Gastroesophageal sphincter (tissue), 4 donors: ENCODE measurements around the gene NPR1. TPM values are rescaled to one million over a fixed set of nuclear protein-coding genes. Genes with fewer than 3 reads are reported as not detected.
A peak's percentile ranks its signal among the peaks of the same experiment; 100 is the strongest.

ENCODE experiments used
- ATAC-seq: fragments of 150-250 bp; one replicate; pipeline ENCODE4 v1.9.1; 2016; ENCODE audit warnings: mild to moderate bottlenecking, moderate library complexity
- H3K27ac ChIP-seq, 4 donors: fragments of 200-600 bp; sonication (generic) in 3 of 4; 1 replicate in 3 of 4; 2 replicates in 1 of 4; pipeline ENCODE4 v1.5.1; 2016 to 2019
- H3K27me3 ChIP-seq: fragments of 200-600 bp; sonication (generic); one replicate; pipeline ENCODE4 v1.5.1; 2019
- H3K36me3 ChIP-seq, 2 donors: fragments of 200-600 bp; sonication (generic); one replicate each; pipeline ENCODE4 v1.5.1; 2019; ENCODE audit warnings: control low read depth in 1 of 2
- H3K4me1 ChIP-seq, 3 donors: fragments of 200-600 bp; sonication (generic); 1 replicate in 2 of 3; 2 replicates in 1 of 3; pipeline ENCODE4 v1.5.1; 2016 to 2019; ENCODE audit warnings: control low read depth in 2 of 3
- H3K4me3 ChIP-seq, 2 donors: fragments of 200-600 bp; sonication (generic); one replicate each; pipeline ENCODE4 v1.5.1; 2019; ENCODE audit warnings: mild to moderate bottlenecking in 1 of 2, moderate library complexity in 1 of 2
- H3K9me3 ChIP-seq, 3 donors: fragments of 200-600 bp; sonication (generic); one replicate each; pipeline ENCODE4 v1.5.1; 2017 to 2019; ENCODE audit warnings: control low read depth in 2 of 3
- CTCF ChIP-seq, 4 experiments: fragments of 200-600 bp in 2 of 4; fragments of 450-650 bp in 2 of 4; sonication (generic) in 1 of 4; IDR thresholded peaks; one replicate each; pipeline ENCODE4 v1.5.1; 2017 to 2019; ENCODE audit warnings: antibody characterized with exemption in 4 of 4, mild to moderate bottlenecking in 2 of 4, moderate library complexity in 2 of 4
- EP300 ChIP-seq: sonication (generic); formaldehyde crosslinking; IDR thresholded peaks from one replicate; pipeline ENCODE4 v1.6.1; 2017; ENCODE audit warnings: antibody characterized with exemption, mild to moderate bottlenecking
- POLR2A ChIP-seq, 2 donors: fragments of 450-650 bp; IDR thresholded peaks; one replicate each; pipeline ENCODE4 v1.6.1; 2017; ENCODE audit warnings: antibody characterized with exemption in 2 of 2, mild to moderate bottlenecking in 2 of 2, moderate library complexity in 1 of 2
- POLR2AphosphoS5 ChIP-seq: sonication (generic); formaldehyde crosslinking; IDR thresholded peaks from one replicate; pipeline ENCODE4 v1.6.1; 2017; ENCODE audit warnings: antibody characterized with exemption
- WGBS, 2 donors: methylation state at CpG; one replicate each; pipeline ENCODE4 v1.1.5; 2018; ENCODE audit warnings: low coverage in 1 of 2; 5-methylcytosine and 5-hydroxymethylcytosine counted together
- total RNA-seq, 4 donors: library from RNA; depleted of rRNA; stranded (reverse); fragments of >200 nt; gene quantifications; one replicate each; pipeline ENCODE4 v1.1.0, GENCODE V29; 2016

Gene NPR1
- total RNA-seq, 4 donors from 2014 or later, result 36.7 to 57.0 (median 46.7) TPM

GRCh38 chr1:153652805-153653500 lies 25.5 kb upstream of the NPR1 start:
- H3K27me3 ChIP-seq, result no peaks in the 10 kb centered on the region
- H3K9me3 ChIP-seq, result no peaks in the 10 kb centered on the region
- peak; percentile 56 for ATAC-seq
- TF ChIP-seq POLR2A (IDR thresholded peaks at IDR 0.05), result no peak
- no peak for TF ChIP-seq CTCF (IDR thresholded peaks at IDR 0.05)
- TF ChIP-seq POLR2AphosphoS5, result no peak
- TF ChIP-seq EP300, result no peak
- peaks cover 0 to 5% (median 0%) of the 10 kb centered on the region in 3 donors for H3K4me1 ChIP-seq
- WGBS, 2 donors, result 52 to 54% methylated on average over 3 of the region's 3 CpGs
- H3K4me3 ChIP-seq, result no peak overlapping the region
- no peaks in the 10 kb centered on the region for H3K36me3 ChIP-seq
- H3K27ac ChIP-seq, result peak overlapping the region in 3 of 4 donors; percentile 10 to 20 (median 14)

GRCh38 chr1:153655333-153655732 lies 23.2 kb upstream of the NPR1 start:
- ATAC-seq, result no peak
- Histone ChIP-seq H3K9me3 (no peaks in the 10 kb centered on the region), H3K27me3 (no peaks in the 10 kb centered on the region), H3K36me3 (peaks cover 0 to 9% of the 10 kb centered on the region in 2 donors), H3K27ac (no peak overlapping the region), H3K4me3 (no peak overlapping the region), H3K4me1 (peaks cover 0 to 14% (median 8%) of the 10 kb centered on the region in 3 donors)
- no peak for TF ChIP-seq CTCF (IDR thresholded peaks at IDR 0.05)
- no peak for TF ChIP-seq POLR2A (IDR thresholded peaks at IDR 0.05)
- TF ChIP-seq POLR2AphosphoS5, result no peak
- TF ChIP-seq EP300, result no peak
- WGBS, 2 donors, result 82 to 100% methylated on average over 1 to 3 of the region's 3 CpGs

GRCh38 chr1:153658400-153659174 lies 19.9 kb upstream of the NPR1 start, which contains the start of gene SNAPIN:
TSS of gene SNAPIN (plus strand) at chr1:153658703. CDS start at chr1:153658744, 41 bp downstream.
- WGBS, 2 donors, result 0 to 10% methylated on average over 3 to 11 of the region's 53 CpGs
- peak; percentile 98 for ATAC-seq
- H3K27me3 ChIP-seq, result no peaks in the 10 kb centered on the region

GRCh38 chr1:153659175-153659534 lies 19.3 kb upstream of the NPR1 start:
- ATAC-seq, result no peak
- 40 to 50% methylated on average over 2 to 4 of the region's 8 CpGs for WGBS, 2 donors
- no peaks in the 10 kb centered on the region for H3K9me3 ChIP-seq
- TF ChIP-seq POLR2A (IDR thresholded peaks at IDR 0.05) (no peak), CTCF (IDR thresholded peaks at IDR 0.05) (no peak), EP300 (no peak), POLR2AphosphoS5 (no peak)
- H3K4me1 ChIP-seq, result peaks cover 0 to 14% (median 8%) of the 10 kb centered on the region in 3 donors
- H3K27ac ChIP-seq, result peak overlapping the region; percentile 70 to 98 (median 96)
- peaks cover 0 to 47% of the 10 kb centered on the region in 2 donors for H3K36me3 ChIP-seq
- H3K4me3 ChIP-seq, result peak overlapping the region; percentile 72 to 80
- H3K27me3 ChIP-seq, result no peaks in the 10 kb centered on the region

More at GRCh38 chr1:153658400-153659174, 19.9 kb upstream of the NPR1 start, which contains the start of gene SNAPIN:
- peaks cover 0 to 41% of the 10 kb centered on the region in 2 donors for H3K36me3 ChIP-seq
- peak within 1 kb of the TSS; percentile 70 to 98 (median 96) for H3K27ac ChIP-seq
- H3K4me3 ChIP-seq, result peak within 1 kb of the TSS; percentile 72 to 80
- TF ChIP-seq POLR2A (IDR thresholded peaks at IDR 0.05) (peak; percentile 48 to 66), CTCF (IDR thresholded peaks at IDR 0.05) (peak in 2 of 4 experiments; percentile 30 to 44), EP300 (no peak), POLR2AphosphoS5 (peak; percentile 65)
- no peaks in the 10 kb centered on the region for H3K9me3 ChIP-seq
- H3K4me1 ChIP-seq, result peaks cover 0 to 14% (median 8%) of the 10 kb centered on the region in 3 donors
